Liver (tissue), 9 donors: ENCODE measurements around the gene DPRX. TPM values are rescaled to one million over a fixed set of nuclear protein-coding genes. Genes with fewer than 3 reads are reported as not detected.

Experiments
- DNase-seq: peaks from one replicate; pipeline ENCODE4 v3.0.0-alpha.2; 2017; ENCODE audit warnings: low spot score
- H3K27ac ChIP-seq, 2 donors: one replicate each; pipeline ENCODE4 v1.7.0; 2013; ENCODE audit warnings: inconsistent platforms in 2 of 2, low read length in 2 of 2, control low read depth in 1 of 2, low read depth in 1 of 2, mild to moderate bottlenecking in 1 of 2
- H3K27me3 ChIP-seq, 4 donors: one replicate each; pipeline versions ENCODE4 v1.6.1 to v1.7.0; 2013; ENCODE audit warnings: low read length in 3 of 4, inconsistent platforms in 1 of 4, mild to moderate bottlenecking in 1 of 4, moderate library complexity in 1 of 4; ENCODE audit not compliant: control insufficient read depth in 4 of 4, insufficient read depth in 4 of 4
- H3K36me3 ChIP-seq, 4 donors: one replicate each; pipeline versions ENCODE4 v1.6.1 to v1.7.0; 2013; ENCODE audit warnings: low read length in 3 of 4, mild to moderate bottlenecking in 3 of 4, low read depth in 1 of 4, moderate library complexity in 1 of 4; ENCODE audit not compliant: control insufficient read depth in 4 of 4, insufficient read depth in 3 of 4
- H3K4me1 ChIP-seq, 4 donors: one replicate each; pipeline versions ENCODE4 v1.6.1 to v1.7.0; 2013; ENCODE audit warnings: low read length in 3 of 4, mild to moderate bottlenecking in 3 of 4, moderate library complexity in 1 of 4; ENCODE audit not compliant: control insufficient read depth in 4 of 4, insufficient read depth in 4 of 4
- H3K4me3 ChIP-seq, 3 donors: one replicate each; pipeline versions ENCODE4 v1.6.1 to v1.7.0; 2013; ENCODE audit warnings: low read length in 3 of 3, control low read depth in 1 of 3, low read depth in 1 of 3, mild to moderate bottlenecking in 1 of 3
- H3K9ac ChIP-seq, 2 donors: one replicate each; pipeline ENCODE4 v1.7.0; 2013; ENCODE audit warnings: low read length in 2 of 2, mild to moderate bottlenecking in 2 of 2, moderate library complexity in 2 of 2, control low read depth in 1 of 2, low read depth in 1 of 2
- H3K9me3 ChIP-seq, 4 donors: one replicate each; pipeline versions ENCODE4 v1.6.1 to v1.7.0; 2013; ENCODE audit warnings: low read length in 3 of 4; ENCODE audit not compliant: control insufficient read depth in 4 of 4
- ATF3 ChIP-seq: IDR thresholded peaks from 2 replicates; pipeline ENCODE4 v1.6.1; 2016; ENCODE audit warnings: antibody characterized with exemption
- CTCF ChIP-seq: fragments of 150-350 bp; IDR thresholded peaks from 2 replicates; pipeline ENCODE4 v1.5.1; 2017; ENCODE audit warnings: improper control_type of control experiment, low read depth, low read length; ENCODE audit not compliant: missing input control
- EGR1 ChIP-seq, 2 donors: IDR thresholded peaks; 2 replicates each; pipeline ENCODE4 v1.6.1; 2016 to 2018; ENCODE audit warnings: antibody characterized with exemption in 2 of 2, low read depth in 2 of 2
- FOXA1 ChIP-seq: IDR thresholded peaks from 2 replicates; pipeline ENCODE4 v1.6.1; 2016; ENCODE audit warnings: antibody characterized with exemption
- FOXA2 ChIP-seq: IDR thresholded peaks from 2 replicates; pipeline ENCODE4 v1.6.1; 2016; ENCODE audit warnings: antibody characterized with exemption
- GABPA ChIP-seq, 2 donors: IDR thresholded peaks in 1 of 2; conservative IDR thresholded peaks in 1 of 2; 2 replicates each; pipeline ENCODE4 v1.6.1; 2016; ENCODE audit warnings: antibody characterized with exemption in 2 of 2, mild to moderate bottlenecking in 1 of 2, moderate library complexity in 1 of 2
- HNF4A ChIP-seq, 2 donors: conservative IDR thresholded peaks; 2 replicates each; pipeline ENCODE4 v1.6.1; 2016; ENCODE audit warnings: antibody characterized with exemption in 2 of 2, mild to moderate bottlenecking in 2 of 2
- HNF4G ChIP-seq: IDR thresholded peaks from 2 replicates; pipeline ENCODE4 v1.6.1; 2016; ENCODE audit warnings: antibody characterized with exemption
- JUND ChIP-seq, 2 donors: IDR thresholded peaks; 2 replicates each; pipeline ENCODE4 v1.6.1; 2016; ENCODE audit warnings: antibody characterized with exemption in 2 of 2
- MAX ChIP-seq: IDR thresholded peaks from 2 replicates; pipeline ENCODE4 v1.6.1; 2016; ENCODE audit warnings: antibody characterized with exemption
- NR2F2 ChIP-seq: IDR thresholded peaks from 2 replicates; pipeline ENCODE4 v1.6.1; 2016; ENCODE audit warnings: antibody characterized with exemption
- RAD21 ChIP-seq, 2 donors: IDR thresholded peaks; 2 replicates each; pipeline ENCODE4 v1.6.1; 2016; ENCODE audit warnings: antibody characterized with exemption in 2 of 2, mild to moderate bottlenecking in 2 of 2
- RXRA ChIP-seq, 2 donors: IDR thresholded peaks; 2 replicates each; pipeline ENCODE4 v1.6.1; 2017 to 2018; ENCODE audit warnings: antibody characterized with exemption in 2 of 2, mild to moderate bottlenecking in 1 of 2
- SP1 ChIP-seq: IDR thresholded peaks from 2 replicates; pipeline ENCODE4 v1.6.1; 2018; ENCODE audit warnings: antibody characterized with exemption, mild to moderate bottlenecking
- TAF1 ChIP-seq: conservative IDR thresholded peaks from 2 replicates; pipeline ENCODE4 v1.6.1; 2016; ENCODE audit warnings: antibody characterized with exemption, mild to moderate bottlenecking
- YY1 ChIP-seq: IDR thresholded peaks from 2 replicates; pipeline ENCODE4 v1.6.1; 2016; ENCODE audit warnings: antibody characterized with exemption, mild to moderate bottlenecking
- WGBS: extraction: QIAGEN DNeasy Blood & Tissue Kit; methylation state at CpG from one replicate; pipeline ENCODE4 v1.1.7; 2013; 5-methylcytosine and 5-hydroxymethylcytosine counted together
- polyA plus RNA-seq, 2 donors: library from polyadenylated mRNA; stranded (reverse) in 1 of 2; unstranded in 1 of 2; fragments of 200-250 nt in 1 of 2; fragments of >200 nt in 1 of 2; fragmentation: Nextera tagmentation in 1 of 2; extraction: Ambion mirVana in 1 of 2; gene quantifications; one replicate each; pipeline versions ENCODE4 v1.2.1 to v1.2.3, GENCODE V29; 2013 to 2015
- total RNA-seq, 2 donors: library from RNA; depleted of rRNA; stranded (reverse); fragments of >200 nt; gene quantifications; one replicate each; pipeline ENCODE4 v1.2.3, GENCODE V29; 2014
- TF ChIP-seq, protein P1 (sequence below): IDR thresholded peaks from 2 replicates; pipeline ENCODE4 v1.6.1; 2016; ENCODE audit warnings: antibody characterized with exemption, mild to moderate bottlenecking
- donor health status: healthy.
- donor health status: healthy.
- donor health status: healthy.
- donor health status: healthy.
- donor health status: healthy.

Gene DPRX
- total and polyA plus RNA-seq, 4 donors, result not detected

- Histone ChIP-seq H3K9ac (no peak overlapping the region), H3K9me3 (peaks cover 2 to 7% (median 4%) of the 10 kb centered on the region in 4 donors), H3K4me3 (peak overlapping the region in 1 of 3 donors; percentile 20), H3K4me1 (no peaks in the 10 kb centered on the region), H3K27ac (no peak overlapping the region), H3K36me3 (no peaks in the 10 kb centered on the region), H3K27me3 (no peaks in the 10 kb centered on the region)
- TF ChIP-seq TAF1 (no peak), RAD21 (IDR thresholded peaks at IDR 0.05) (no peak), JUND (IDR thresholded peaks at IDR 0.05) (no peak), RXRA (IDR thresholded peaks at IDR 0.05) (no peak), ATF3 (no peak)
- WGBS, result 96% methylated on average over 33 of the region's 33 CpGs
- DNase-seq, result no peak
Measured at GRCh38 chr19:53647792-53648191, 16.0 kb downstream of the DPRX start.

GRCh38 chr19:53649746-53650593, 18.2 kb downstream of the DPRX start:
- WGBS, result 95% methylated on average over 34 of the region's 34 CpGs
- no peak overlapping the region for H3K4me3 ChIP-seq
- no peaks in the 10 kb centered on the region for H3K4me1 ChIP-seq
- TF ChIP-seq HNF4A (conservative IDR thresholded peaks at IDR 0.05) (no peak), FOXA1 (no peak), EGR1 (IDR thresholded peaks at IDR 0.05; ENCODE audit: low read depth in 2 of 2) (no peak), TAF1 (no peak), CTCF (no peak), YY1 (no peak)
- no peaks in the 10 kb centered on the region for H3K27me3 ChIP-seq
- H3K36me3 ChIP-seq, result no peaks in the 10 kb centered on the region
- DNase-seq, result no peak
- H3K9me3 ChIP-seq, result peaks cover 2 to 9% (median 4%) of the 10 kb centered on the region in 4 donors
- H3K9ac ChIP-seq, result no peak overlapping the region
- H3K27ac ChIP-seq, result no peak overlapping the region

DNA sequence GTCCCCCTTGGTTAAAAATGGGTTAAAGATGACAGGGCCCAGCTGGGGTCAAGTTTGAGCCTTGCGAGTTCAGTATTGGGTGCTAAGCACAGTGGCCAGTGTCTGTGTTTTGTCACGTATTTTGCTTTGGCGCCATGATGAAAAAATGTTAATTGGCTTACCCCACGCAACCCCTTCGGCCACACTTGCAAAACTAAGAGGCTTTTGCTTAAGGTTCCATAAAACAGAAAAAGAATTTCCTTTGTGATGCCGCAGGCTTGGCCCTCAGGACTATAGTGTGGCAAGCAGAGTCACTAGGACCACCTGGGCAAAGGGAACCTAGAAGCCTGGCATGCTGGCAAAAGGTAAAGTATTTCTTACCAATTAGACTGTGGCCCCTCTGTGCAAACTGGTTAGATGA, 20.7 kb downstream of the DPRX start:
- Histone ChIP-seq H3K27me3 (no peaks in the 10 kb centered on the region), H3K9me3 (peaks cover 2 to 9% (median 3%) of the 10 kb centered on the region in 4 donors), H3K9ac (no peak overlapping the region), H3K4me1 (no peaks in the 10 kb centered on the region), H3K4me3 (no peak overlapping the region), H3K27ac (no peak overlapping the region), H3K36me3 (no peaks in the 10 kb centered on the region)
- 91% methylated on average over 6 of the region's 6 CpGs for WGBS
- DNase-seq, result no peak
- TF ChIP-seq SP1 (no peak), NR2F2 (no peak), MAX (no peak), YY1 (no peak), GABPA (IDR thresholded peaks at IDR 0.05 in 1 of 2, conservative IDR thresholded peaks at IDR 0.05 in 1 of 2) (no peak), FOXA1 (no peak), RAD21 (IDR thresholded peaks at IDR 0.05) (no peak), CTCF (no peak), ATF3 (no peak), HNF4G (no peak), EGR1 (IDR thresholded peaks at IDR 0.05; ENCODE audit: low read depth in 2 of 2) (no peak), JUND (IDR thresholded peaks at IDR 0.05) (no peak), FOXA2 (no peak), RXRA (IDR thresholded peaks at IDR 0.05) (no peak), TAF1 (no peak), HNF4A (conservative IDR thresholded peaks at IDR 0.05) (no peak)
- TF ChIP-seq, protein P1, sequence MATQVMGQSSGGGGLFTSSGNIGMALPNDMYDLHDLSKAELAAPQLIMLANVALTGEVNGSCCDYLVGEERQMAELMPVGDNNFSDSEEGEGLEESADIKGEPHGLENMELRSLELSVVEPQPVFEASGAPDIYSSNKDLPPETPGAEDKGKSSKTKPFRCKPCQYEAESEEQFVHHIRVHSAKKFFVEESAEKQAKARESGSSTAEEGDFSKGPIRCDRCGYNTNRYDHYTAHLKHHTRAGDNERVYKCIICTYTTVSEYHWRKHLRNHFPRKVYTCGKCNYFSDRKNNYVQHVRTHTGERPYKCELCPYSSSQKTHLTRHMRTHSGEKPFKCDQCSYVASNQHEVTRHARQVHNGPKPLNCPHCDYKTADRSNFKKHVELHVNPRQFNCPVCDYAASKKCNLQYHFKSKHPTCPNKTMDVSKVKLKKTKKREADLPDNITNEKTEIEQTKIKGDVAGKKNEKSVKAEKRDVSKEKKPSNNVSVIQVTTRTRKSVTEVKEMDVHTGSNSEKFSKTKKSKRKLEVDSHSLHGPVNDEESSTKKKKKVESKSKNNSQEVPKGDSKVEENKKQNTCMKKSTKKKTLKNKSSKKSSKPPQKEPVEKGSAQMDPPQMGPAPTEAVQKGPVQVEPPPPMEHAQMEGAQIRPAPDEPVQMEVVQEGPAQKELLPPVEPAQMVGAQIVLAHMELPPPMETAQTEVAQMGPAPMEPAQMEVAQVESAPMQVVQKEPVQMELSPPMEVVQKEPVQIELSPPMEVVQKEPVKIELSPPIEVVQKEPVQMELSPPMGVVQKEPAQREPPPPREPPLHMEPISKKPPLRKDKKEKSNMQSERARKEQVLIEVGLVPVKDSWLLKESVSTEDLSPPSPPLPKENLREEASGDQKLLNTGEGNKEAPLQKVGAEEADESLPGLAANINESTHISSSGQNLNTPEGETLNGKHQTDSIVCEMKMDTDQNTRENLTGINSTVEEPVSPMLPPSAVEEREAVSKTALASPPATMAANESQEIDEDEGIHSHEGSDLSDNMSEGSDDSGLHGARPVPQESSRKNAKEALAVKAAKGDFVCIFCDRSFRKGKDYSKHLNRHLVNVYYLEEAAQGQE, result no peak
